SU-DHL-6 (cell line): ENCODE measurements around the gene TMED10.

Experiments
- EZH2phosphoT487 ChIP-seq: fragments of 200-600 bp; sonication (generic), shearing (Covaris generic); conservative IDR thresholded peaks from 2 replicates; pipeline ENCODE4 v1.6.1; 2018; ENCODE audit warnings: mild to moderate bottlenecking, antibody characterized with exemption, low read length, moderate library complexity, mixed read lengths
- TF ChIP-seq, protein P1 (sequence below): fragments of 200-600 bp; sonication (generic); IDR thresholded peaks from one replicate; pipeline ENCODE4 v1.5.1; 2017; ENCODE audit warnings: antibody characterized with exemption, mild to moderate bottlenecking, low read length, moderate library complexity; ENCODE audit not compliant: insufficient read depth, poor library complexity, severe bottlenecking

DNA sequence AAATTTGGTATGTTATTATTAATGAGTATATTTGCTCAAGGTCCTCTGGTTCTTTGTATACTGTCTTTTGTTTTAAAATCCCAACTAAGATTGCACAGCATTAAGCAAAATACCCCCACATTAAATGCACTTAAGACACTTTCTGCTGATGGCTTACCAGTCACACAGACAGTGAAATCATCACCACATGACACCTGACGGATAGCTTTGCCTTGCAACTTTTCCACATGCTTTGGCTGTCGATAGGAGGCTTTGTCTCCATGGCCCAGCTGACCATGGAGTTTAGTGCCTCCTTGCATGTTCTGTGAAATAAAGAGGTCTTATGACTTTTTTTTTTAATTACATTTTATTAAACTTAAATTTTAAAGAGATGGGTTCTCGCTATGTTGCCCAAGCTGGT, 69.2 kb downstream of the TMED10 start:
- TF ChIP-seq, protein P1, sequence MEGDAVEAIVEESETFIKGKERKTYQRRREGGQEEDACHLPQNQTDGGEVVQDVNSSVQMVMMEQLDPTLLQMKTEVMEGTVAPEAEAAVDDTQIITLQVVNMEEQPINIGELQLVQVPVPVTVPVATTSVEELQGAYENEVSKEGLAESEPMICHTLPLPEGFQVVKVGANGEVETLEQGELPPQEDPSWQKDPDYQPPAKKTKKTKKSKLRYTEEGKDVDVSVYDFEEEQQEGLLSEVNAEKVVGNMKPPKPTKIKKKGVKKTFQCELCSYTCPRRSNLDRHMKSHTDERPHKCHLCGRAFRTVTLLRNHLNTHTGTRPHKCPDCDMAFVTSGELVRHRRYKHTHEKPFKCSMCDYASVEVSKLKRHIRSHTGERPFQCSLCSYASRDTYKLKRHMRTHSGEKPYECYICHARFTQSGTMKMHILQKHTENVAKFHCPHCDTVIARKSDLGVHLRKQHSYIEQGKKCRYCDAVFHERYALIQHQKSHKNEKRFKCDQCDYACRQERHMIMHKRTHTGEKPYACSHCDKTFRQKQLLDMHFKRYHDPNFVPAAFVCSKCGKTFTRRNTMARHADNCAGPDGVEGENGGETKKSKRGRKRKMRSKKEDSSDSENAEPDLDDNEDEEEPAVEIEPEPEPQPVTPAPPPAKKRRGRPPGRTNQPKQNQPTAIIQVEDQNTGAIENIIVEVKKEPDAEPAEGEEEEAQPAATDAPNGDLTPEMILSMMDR = no peak
- TF ChIP-seq EZH2phosphoT487 = no peak
